Activated naive CD8-positive, alpha-beta T cell treated with anti-CD3 and anti-CD28 coated beads, Interleukin-2, amount 10 ng/mL, durations not matched to agents 7 days and 5 days (primary cell): ENCODE data around the gene STX16. TPM values are rescaled to one million over a fixed set of nuclear protein-coding genes. Genes with fewer than 3 reads are reported as not detected.

Experiments
- ATAC-seq: fragments of 150-1000 bp; cut with Tn5 transposase; one replicate; pipeline ENCODE4 v1.10.0; 2021; ENCODE audit warnings: low read depth, moderate library complexity
- POLR2A ChIA-PET: fragments of 350-600 bp; sonication (Branson Sonifier 250); formaldehyde crosslinking; loops from one replicate; lab custom pipeline; 2021; ENCODE audit warnings: antibody characterized with exemption; lab: Charles Lee
- DNase-seq: peaks from one replicate; pipeline ENCODE4 v3.0.0; 2021
- H3K27ac Mint-ChIP-seq: one replicate; pipeline ENCODE4 v1.8.0; 2022; ENCODE audit warnings: mild to moderate bottlenecking, mixed read lengths
- H3K27me3 Mint-ChIP-seq: one replicate; pipeline ENCODE4 v1.8.0; 2022; ENCODE audit warnings: mild to moderate bottlenecking, moderate library complexity, mixed read lengths
- H3K36me3 Mint-ChIP-seq: one replicate; pipeline ENCODE4 v1.8.0; 2021; ENCODE audit warnings: mild to moderate bottlenecking, mixed read lengths
- H3K4me1 Mint-ChIP-seq: one replicate; pipeline ENCODE4 v1.8.0; 2021; ENCODE audit warnings: mixed read lengths
- H3K4me3 Mint-ChIP-seq: one replicate; pipeline ENCODE4 v1.8.0; 2022; ENCODE audit warnings: mild to moderate bottlenecking, moderate library complexity, mixed read lengths
- H3K9me3 Mint-ChIP-seq: one replicate; pipeline ENCODE4 v1.8.0; 2021; ENCODE audit warnings: mixed read lengths
- total RNA-seq, 2 experiments: library from RNA; stranded (reverse); gene quantifications; one replicate each; pipeline ENCODE4 v1.2.3, GENCODE V29; 2021

The STX16 gene, protein sequence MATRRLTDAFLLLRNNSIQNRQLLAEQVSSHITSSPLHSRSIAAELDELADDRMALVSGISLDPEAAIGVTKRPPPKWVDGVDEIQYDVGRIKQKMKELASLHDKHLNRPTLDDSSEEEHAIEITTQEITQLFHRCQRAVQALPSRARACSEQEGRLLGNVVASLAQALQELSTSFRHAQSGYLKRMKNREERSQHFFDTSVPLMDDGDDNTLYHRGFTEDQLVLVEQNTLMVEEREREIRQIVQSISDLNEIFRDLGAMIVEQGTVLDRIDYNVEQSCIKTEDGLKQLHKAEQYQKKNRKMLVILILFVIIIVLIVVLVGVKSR
- total RNA-seq, result 100 to 1,000 TPM; 190 to 195 TPM

DNA sequence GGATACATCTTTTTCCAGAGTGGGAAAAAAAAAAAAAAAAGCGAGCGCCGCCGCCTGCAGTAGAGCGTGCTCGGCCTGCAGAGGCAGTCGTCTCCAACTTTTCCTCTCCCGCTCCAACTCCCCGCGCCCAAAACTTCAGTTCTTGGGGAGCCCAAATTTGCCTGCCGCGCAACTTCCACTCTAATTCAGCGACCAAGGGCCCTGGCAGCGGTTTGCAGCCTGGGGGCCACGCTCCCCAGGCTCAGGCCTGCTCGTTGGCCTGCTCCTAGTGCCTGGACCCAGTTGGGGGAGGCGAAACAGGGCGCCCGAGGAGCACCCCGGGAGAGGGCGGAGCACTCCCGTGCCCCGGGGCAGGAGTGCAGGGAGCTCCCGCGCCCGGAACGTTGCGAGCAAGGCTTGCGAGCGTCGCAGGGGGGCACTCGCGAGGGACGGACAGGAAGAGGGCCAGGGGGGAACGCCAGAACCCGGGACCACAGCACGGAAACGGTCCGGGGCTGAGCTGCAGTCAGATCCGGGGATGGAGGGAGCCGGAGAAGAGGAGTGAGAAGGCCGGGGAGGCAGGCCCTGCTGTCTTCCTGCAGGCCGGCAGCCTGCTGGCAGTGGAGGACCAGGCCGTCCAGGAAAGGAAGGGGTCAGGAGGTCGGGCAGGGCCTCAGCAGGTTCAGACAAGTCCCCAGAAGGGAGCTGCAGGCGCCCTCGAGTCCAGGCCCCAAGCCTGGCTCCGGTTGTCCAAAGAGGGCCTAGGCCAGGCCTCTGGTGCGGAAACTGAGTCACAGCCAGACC, at the start of gene STX16:
Gene STX16, plus strand, starts transcription at position 508 of the 783 bp plus-strand sequence. CDS start 724 bp downstream, outside the sequence.
- H3K36me3 Mint-ChIP-seq, result peaks cover 16% of the 10 kb centered on the region
- H3K27me3 Mint-ChIP-seq, result peaks cover 4% of the 10 kb centered on the region
- peak within 1 kb of the TSS; percentile 99 for H3K27ac Mint-ChIP-seq
- peak; percentile 90 for DNase-seq
- H3K9me3 Mint-ChIP-seq, result no peaks in the 10 kb centered on the region
- peak; percentile 76 for ATAC-seq
- peak within 1 kb of the TSS; percentile 97 for H3K4me3 Mint-ChIP-seq
- POLR2A ChIA-PET, result interaction anchor here (0.6 to 3.8 kb wide), 45 partner anchors 9 to 1134 kb away, joined by 3 to 89 read pairs (median 4); partner anchors contain the start of genes ATP5F1E, GNAS, GNAS-AS1 and NELFCD
- peaks cover 7% of the 10 kb centered on the region for H3K4me1 Mint-ChIP-seq

DNA sequence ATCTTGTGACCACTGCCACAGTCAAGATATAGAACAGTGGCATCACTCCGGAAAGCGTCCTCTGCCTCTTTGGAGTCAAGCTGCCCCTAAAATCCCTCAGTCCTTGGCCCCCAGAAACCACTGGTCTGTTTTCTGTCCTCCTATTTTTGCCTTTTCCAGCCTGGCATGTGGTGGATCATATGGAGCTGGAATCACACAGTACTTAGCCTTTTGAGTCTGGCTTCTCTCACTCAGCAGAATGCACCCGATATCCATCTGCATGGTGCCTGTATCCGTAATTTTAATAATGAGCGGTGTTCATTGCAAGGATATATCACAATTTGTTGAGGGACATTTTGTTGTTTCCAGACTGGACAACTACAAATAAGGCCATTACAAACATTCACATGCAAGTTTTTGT, 49.0 kb upstream of the STX16 start:
- H3K9me3 Mint-ChIP-seq, result no peaks in the 10 kb centered on the region
- DNase-seq (no peak), ATAC-seq (no peak)
- H3K36me3 Mint-ChIP-seq, result no peaks in the 10 kb centered on the region
- no peak overlapping the region for H3K27ac Mint-ChIP-seq
- peaks cover 2% of the 10 kb centered on the region for H3K27me3 Mint-ChIP-seq
- H3K4me3 Mint-ChIP-seq, result no peak overlapping the region
- no peaks in the 10 kb centered on the region for H3K4me1 Mint-ChIP-seq
- POLR2A ChIA-PET, result no interaction called here

DNA sequence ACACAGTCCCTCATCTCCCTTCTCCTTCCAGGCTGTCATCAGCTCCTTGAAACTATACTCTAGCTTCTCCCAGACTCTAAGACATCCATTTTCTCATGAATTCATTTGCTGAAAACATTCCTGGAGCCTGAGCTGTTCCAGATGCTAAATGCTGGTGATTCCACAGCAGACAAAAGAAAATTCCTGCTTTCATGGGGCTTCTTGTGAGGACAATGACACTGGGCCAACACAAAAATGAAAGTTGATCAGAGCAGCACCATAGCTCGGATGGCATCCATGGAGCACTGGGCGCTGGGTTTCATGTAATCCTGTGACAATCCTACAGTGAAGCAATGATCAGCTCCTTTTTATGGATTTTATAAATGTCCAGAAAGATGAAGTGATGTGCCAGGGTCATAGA, 47.4 kb upstream of the STX16 start:
- ATAC-seq, result no peak
- Mint-ChIP-seq H3K27ac (no peak overlapping the region), H3K4me3 (no peak overlapping the region), H3K4me1 (no peaks in the 10 kb centered on the region), H3K27me3 (no peaks in the 10 kb centered on the region), H3K9me3 (no peaks in the 10 kb centered on the region), H3K36me3 (no peaks in the 10 kb centered on the region)
- no peak for DNase-seq
- POLR2A ChIA-PET, result no interaction called here

DNA sequence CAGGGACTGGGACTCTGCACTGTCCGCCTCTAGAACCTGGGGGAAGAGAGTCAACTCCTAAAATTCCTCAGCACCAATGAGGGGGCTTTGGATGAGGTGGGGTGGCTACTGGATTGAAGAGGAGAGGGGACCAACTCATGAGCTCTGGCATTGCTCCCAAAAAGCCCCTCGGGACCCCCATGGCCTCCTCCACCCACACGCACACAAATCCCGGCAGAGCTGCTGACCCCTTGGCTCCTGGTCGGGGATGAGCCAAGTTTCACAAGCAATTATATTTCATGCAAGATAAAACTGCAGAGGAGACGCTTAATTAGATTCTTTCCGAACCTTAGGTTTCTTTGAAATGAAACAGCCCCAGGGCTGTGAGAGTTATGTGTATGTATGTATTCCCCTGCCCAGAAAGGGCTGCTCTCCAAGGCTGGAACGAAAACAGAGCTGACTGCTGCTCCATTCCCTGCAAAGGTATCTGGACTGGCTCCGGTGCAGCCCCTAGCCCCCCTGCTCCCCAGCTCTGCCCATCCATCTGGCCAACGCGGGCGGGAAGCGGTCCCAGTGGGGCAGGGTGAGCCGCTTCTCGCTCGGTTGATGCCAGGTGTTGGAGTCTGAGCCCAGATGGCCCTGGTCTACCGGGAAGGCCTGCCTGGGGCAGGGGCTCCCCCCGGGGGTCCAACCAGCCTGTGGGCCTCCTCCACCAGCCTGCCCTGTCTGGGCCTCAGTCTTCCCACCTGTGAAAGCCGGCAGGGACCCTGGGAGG, 46.8 kb upstream of the STX16 start:
- Mint-ChIP-seq H3K36me3 (no peaks in the 10 kb centered on the region), H3K4me3 (no peak overlapping the region), H3K27ac (no peak overlapping the region), H3K4me1 (no peaks in the 10 kb centered on the region), H3K27me3 (no peaks in the 10 kb centered on the region), H3K9me3 (no peaks in the 10 kb centered on the region)
- POLR2A ChIA-PET, result no interaction called here
- ATAC-seq (no peak), DNase-seq (no peak)

DNA sequence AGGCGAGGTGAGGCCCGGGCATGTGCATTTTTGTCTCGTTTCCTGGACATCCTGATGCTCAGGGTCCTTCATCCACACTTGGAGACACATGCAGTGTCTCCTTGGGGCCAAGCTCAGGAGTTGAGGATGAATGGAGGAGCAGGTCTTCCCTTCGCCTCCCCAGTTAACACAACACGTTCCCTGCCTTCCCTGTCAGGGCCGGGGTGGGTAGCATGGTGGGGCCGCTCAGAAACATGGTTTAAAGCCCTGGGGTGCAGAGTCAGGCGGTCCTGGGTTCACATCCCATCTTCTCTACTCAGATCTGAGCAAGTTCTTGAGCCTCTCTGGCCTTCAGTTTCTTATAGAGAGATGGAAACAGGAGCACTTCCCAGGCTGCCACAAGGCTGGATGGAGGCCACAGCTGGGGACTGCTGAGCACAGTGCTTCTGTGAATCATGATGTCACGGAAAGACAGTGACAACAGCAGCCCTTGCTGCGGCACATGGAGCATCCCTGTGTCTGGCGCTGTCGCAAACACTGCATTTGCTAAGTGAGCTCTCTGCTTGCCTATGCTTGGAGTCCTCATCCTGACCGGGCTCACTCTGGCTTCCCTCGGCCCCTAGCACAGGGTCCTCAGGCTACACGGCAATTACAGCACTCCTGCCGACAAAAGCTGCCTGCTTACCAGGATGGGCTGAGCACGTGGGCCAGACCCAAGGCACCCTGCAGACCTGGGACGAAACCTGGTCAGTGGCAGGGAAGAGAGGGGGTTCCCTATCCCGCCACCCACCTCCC, 45.6 kb upstream of the STX16 start:
- Mint-ChIP-seq H3K27me3 (no peaks in the 10 kb centered on the region), H3K36me3 (no peaks in the 10 kb centered on the region), H3K4me3 (no peak overlapping the region), H3K4me1 (no peaks in the 10 kb centered on the region), H3K9me3 (no peaks in the 10 kb centered on the region), H3K27ac (no peak overlapping the region)
- ATAC-seq (no peak), DNase-seq (no peak)
- POLR2A ChIA-PET, result no interaction called here

DNA sequence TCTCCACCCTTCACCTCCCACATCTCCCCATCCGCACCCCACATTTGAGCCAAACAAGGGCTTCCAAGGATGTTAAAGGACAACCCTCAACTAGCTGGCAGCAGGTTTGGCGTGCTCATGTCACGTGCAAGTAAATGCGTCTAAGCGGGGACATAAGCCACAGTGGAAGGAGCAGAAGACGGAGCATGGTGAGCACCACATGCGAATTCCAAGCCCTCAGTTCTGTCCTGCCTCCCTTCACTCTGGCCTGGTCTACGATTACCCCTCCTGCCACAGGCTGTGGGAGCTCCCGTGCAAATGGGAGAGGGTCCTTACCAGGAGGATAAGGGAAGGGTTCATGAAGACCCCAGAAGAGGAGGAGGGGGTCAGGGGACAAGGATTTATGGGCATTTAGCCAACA, 44.9 kb upstream of the STX16 start:
- no peak overlapping the region for H3K27ac Mint-ChIP-seq
- POLR2A ChIA-PET, result no interaction called here
- H3K27me3 Mint-ChIP-seq, result no peaks in the 10 kb centered on the region
- no peak for DNase-seq
- no peaks in the 10 kb centered on the region for H3K36me3 Mint-ChIP-seq
- H3K4me1 Mint-ChIP-seq, result no peaks in the 10 kb centered on the region
- H3K9me3 Mint-ChIP-seq, result no peaks in the 10 kb centered on the region
- H3K4me3 Mint-ChIP-seq, result no peak overlapping the region
- no peak for ATAC-seq

DNA sequence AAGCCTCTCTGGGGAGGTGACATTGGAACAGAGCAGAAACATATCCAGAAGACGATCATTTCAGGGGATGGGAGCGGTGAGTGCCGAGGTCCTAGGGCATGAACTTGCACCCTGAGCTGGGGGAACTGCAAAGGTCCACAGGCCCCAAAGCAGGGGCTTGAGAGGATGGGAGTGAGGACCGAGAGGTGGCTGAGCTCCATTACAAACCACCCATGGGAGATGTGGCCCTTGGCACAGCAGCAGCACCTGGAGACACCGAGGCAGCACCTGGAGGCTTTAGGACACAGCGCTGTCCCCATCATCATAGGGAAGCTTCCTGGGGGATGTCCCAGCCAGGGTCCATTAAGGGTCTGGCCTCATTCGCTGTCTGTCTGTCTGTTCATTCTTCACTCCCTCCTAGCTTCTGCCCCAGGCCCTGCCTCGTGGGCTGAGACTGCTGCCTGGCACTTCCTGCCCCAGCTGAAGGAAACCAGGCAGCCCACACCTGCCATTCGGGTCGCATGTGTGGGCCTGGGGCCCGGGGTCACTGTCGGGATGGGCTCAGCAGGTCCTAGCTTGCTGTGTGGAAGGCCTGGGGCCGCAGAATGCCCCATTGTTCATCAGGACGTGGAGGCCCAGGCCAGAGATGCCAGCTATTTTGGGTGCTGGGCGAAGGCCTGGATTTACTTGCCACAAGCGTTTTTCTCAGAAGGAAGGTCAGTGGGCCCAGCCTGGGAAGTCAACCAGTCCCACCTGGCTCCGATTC, 42.8 kb upstream of the STX16 start:
- Mint-ChIP-seq H3K4me1 (no peaks in the 10 kb centered on the region), H3K27me3 (no peaks in the 10 kb centered on the region), H3K36me3 (no peaks in the 10 kb centered on the region), H3K27ac (no peak overlapping the region), H3K9me3 (no peaks in the 10 kb centered on the region), H3K4me3 (no peak overlapping the region)
- POLR2A ChIA-PET, result no interaction called here
- DNase-seq, result no peak
- no peak for ATAC-seq

DNA sequence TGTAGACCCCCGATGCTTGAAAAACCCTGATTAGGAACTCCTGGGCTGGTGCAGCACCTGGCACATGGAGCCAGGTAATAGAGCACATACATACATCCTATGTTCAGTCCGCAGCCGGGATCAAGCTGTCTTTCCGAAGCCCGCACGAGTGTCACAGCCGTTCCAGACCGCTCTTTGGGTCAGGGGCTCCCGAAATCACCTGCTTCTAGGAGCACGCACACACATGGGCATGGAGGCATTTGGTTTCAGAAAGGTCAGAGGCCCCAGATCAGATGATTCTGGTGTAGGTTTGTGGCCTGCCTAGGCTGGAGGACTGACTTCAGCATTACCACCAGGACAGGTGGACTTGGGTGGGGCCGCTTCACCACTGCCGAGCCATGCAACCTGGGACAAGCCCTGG, 42.1 kb upstream of the STX16 start:
- H3K27ac Mint-ChIP-seq, result no peak overlapping the region
- DNase-seq (no peak), ATAC-seq (no peak)
- POLR2A ChIA-PET, result no interaction called here
- no peaks in the 10 kb centered on the region for H3K36me3 Mint-ChIP-seq
- no peaks in the 10 kb centered on the region for H3K9me3 Mint-ChIP-seq
- no peak overlapping the region for H3K4me3 Mint-ChIP-seq
- H3K27me3 Mint-ChIP-seq, result no peaks in the 10 kb centered on the region
- no peaks in the 10 kb centered on the region for H3K4me1 Mint-ChIP-seq

DNA sequence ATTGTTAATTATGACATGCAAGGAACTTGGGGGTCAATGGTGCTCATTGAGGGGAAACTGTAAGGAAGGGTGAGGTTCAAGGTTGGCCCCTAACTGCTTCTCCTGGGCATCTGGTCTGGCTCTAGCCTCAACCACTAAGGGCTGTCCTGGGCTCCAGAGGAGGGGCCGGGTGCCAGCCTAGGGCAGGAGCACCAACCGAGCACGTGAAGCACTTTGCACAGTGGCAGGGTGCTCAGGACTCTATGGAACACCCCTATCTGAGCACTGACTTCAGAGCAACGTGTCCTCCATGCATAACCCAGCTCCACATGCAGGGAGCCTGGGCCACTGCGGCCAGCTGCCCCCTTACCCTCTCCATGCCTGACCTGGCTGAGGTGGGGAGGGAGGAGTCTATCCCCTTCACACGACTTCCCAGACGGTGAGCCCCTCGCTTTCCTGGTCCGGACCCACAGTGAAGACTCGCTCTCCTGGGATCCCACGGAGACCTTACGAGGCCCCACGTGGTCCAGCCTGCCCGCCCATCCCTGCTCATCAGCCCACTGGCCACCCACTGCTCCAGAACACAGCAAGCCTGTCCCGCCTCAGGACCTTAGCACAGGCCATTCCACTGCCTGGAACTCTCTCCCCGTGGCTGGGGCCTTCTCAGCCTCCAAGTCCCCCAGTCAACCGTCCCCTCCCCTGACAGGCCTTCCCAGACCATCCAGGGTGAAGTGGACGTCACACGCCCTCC, 40.8 kb upstream of the STX16 start:
- ATAC-seq, result no peak
- no peak for DNase-seq
- POLR2A ChIA-PET, result no interaction called here
- Mint-ChIP-seq H3K4me3 (no peak overlapping the region), H3K9me3 (no peaks in the 10 kb centered on the region), H3K27ac (no peak overlapping the region), H3K36me3 (no peaks in the 10 kb centered on the region), H3K27me3 (no peaks in the 10 kb centered on the region), H3K4me1 (no peaks in the 10 kb centered on the region)

DNA sequence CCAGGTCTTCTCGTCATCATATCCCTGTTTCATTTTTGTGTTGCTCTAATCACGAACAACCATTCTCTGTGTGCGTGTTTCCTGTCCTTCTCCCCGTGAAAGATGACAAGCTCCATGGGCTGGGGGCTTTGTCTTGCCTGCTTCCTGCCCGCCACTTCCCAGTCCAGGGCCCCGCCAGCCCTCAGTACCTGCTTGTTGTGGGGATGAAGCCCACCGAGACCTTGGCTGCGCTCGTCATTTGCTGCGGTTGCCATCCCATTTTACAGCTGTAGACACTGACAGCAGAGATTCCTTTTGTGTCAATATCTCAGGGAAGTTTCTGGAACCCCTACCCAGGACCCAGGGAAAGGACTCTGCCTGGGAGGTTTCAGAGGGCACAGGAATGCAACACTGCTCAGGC, 40.3 kb upstream of the STX16 start:
- DNase-seq, result no peak
- Mint-ChIP-seq H3K4me1 (no peaks in the 10 kb centered on the region), H3K27ac (no peak overlapping the region), H3K9me3 (no peaks in the 10 kb centered on the region), H3K36me3 (no peaks in the 10 kb centered on the region), H3K27me3 (no peaks in the 10 kb centered on the region), H3K4me3 (no peak overlapping the region)
- POLR2A ChIA-PET, result no interaction called here
- no peak for ATAC-seq

DNA sequence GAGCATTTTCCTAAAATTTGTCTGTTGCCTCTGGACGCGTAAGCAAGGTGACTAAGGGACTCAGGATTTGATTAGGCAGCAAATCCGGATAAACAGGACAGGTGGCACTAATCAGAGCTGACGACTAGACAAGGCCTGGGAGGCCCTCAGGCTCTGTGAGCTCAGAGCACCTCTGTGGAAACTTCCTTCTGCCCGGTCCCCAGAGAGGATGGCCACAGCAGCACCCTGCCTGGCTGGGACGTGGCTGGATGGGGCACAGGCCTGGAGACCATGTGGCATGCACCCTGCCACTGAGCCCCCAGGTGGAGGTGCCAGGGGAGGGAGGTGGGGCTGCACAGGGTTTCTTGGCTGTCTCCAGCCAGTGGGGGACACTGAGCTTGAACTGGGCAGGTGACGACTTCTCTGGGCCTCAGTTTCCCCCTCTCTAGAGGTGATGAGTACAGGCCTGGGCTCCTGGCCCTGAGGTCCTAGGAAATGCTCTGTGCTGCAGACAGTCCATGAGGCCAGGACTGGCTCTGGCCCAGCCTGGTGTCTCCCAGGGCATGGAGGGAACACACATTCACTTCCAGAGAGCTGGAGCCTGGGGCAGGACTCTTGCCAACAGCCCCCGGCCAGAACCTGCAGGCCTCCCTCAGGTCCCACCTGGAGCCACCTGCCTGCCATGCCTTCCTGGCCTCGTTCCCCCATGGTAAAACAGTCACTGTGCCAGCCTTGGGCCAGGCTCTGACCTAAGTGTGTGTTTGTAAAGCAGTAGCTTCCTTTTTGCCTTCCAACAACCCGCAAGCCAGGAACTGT, 39.6 kb upstream of the STX16 start:
- POLR2A ChIA-PET, result no interaction called here
- no peaks in the 10 kb centered on the region for H3K27me3 Mint-ChIP-seq
- no peaks in the 10 kb centered on the region for H3K9me3 Mint-ChIP-seq
- no peaks in the 10 kb centered on the region for H3K4me1 Mint-ChIP-seq
- ATAC-seq (no peak), DNase-seq (no peak)
- H3K4me3 Mint-ChIP-seq, result no peak overlapping the region
- no peak overlapping the region for H3K27ac Mint-ChIP-seq
- no peaks in the 10 kb centered on the region for H3K36me3 Mint-ChIP-seq
